Measurements from ENCODE around the gene PWP1.
"Not testable (repeated sequence)": the region's sequence is repeated elsewhere in the genome, so short reads cannot be mapped to it uniquely, and the experiment has no call there.

Gene PWP1

DNA sequence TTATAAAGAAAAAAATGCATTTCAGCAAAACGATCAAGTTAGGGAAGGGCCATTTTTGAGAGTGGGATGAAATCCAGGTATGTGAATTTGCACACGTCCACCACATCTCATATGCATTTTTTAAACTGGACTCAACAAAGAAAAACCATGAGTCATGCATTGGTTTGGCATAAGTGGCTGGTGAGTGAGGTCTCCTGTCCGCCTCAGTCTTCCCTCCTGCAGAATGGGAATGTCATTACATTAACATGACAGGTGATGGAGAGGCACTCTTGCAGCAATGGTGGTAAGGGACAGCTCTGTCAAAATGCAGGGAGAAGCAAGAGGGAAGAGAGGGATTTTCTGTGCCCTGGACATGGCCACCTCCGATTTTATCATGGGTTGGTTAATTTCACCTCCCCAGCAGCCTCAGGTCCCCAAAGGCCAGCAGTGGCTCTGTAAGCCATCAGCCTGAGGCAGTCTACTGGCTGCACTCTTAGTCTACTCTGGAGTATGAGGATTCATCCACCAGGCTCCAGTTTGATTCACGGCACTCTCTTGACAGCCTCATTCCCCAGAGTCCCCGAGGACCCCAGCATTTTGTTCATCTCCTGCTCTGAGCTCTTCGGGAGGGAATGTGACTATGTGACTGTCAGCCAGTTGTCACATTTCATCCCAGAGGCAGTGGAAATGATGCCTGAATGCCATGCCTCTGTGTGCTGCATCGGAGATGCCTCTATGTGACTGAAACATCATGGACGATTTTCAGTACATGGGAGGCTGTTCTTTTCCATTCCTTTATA, 17.1 kb upstream of the PWP1 start:
- no peak for DNase-seq (ENCODE audit: low read depth in 2 of 2)

DNA sequence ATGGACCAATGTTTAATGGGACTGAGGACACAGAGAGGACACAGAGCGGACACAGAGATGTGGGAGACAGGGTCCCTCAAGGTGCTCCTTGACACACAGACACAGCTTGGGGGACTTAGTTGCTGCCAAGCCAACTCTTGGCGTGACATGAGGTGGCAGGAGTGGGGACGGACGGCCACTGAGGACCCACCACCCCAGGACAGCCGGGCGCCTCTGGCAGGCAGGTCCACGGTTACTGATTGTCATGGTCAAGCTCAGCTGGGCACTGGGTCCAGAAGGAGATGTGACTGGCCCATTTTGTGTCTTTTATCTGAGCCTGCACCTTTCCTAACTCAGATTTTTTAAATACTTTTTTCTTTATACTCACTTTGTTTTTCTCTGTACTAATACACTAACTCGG, 15.7 kb upstream of the PWP1 start:
- no peak for DNase-seq (ENCODE audit: low read depth in 2 of 2)

DNA sequence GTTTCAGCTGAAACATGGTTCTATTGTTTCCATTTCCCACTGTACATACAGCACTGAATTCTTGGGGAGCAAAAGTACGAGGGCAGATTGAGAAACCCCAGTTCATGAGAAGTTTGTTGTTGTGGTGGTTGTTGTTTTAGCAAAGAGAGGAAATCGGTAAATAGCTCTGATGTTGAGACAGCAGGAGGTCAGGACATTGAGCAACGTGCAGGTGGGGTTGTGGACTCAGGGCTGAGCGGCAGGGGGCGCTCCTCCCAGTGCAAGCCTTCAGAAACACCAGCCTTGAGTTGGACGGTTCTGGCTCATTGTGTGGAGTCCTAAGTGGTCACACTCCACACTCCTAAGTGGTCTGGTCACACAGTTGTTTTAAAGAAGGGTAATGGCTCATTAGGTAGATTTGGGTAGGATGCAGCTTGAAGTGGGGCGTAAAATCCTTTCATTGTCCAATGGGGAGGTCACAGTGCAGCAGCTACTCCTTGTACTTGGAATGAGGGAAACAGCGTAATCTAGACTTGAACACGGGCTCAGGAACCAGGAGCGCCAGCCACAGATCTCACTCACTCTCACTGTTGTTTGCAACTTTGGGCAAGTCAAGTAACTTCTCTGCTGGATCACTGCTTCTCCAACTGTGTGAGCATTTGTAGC, 14.5 kb upstream of the PWP1 start:
- DNase-seq (ENCODE audit: low read depth in 2 of 2) = no peak

DNA sequence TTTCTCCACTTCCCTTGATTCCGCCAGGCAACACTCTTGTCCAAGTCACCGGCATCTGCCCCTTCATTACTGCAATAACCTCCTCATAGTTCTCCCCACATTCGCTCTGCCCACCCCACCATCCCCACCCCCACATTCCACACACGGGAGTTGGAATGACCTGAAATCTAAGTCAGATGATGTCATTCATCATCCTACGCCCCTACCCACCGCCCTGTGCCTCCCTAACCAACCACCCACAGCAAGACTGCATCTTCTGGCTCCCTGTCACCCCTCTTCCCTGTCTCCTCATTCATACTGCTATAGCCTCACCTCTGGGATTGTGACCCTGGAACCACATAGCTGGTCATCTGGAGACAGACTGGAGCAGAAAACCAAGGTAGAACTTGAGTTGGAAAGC, 7.9 kb upstream of the PWP1 start:
- no peak for DNase-seq (ENCODE audit: low read depth in 2 of 2)

DNA sequence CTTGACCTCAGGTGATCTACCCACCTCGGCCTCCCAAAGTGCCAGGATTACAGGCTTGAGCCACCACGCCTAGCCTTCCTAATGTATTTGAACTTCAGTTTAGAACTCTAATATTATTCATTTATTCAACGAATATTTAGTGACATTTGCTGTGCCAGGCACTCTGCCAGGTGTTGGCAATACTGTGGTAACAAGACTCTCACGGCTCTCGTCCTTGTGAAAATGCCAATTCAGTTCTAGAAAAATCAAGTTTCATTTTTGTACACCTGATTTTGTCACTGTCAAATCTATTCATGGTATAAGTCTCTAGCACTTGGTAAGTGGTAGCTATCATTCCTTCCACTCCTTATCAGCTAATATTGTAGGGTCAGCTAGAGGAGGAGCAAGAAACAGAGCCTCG, 6.3 kb upstream of the PWP1 start:
- no peak for DNase-seq (ENCODE audit: low read depth in 2 of 2)

DNA sequence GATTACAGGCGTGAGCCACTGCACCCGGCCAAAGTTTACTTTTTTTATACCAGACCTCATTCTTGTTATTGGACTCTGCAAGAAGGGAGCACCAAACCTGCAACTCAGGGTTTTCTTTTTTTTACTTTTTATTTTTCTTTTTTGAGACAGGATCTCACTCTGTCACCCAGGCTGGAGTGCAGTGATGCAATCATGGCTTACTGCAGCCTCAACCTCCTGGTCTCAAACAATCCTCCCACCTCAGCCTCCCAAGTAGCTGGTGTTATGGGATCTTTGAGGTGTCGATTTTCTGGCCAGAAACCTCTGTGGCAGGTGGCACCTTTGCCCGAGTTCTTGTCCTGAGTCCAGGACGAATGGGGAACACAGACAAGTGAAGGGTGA, 4.2 kb upstream of the PWP1 start:
- DNase-seq (ENCODE audit: low read depth in 2 of 2) = no peak

DNA sequence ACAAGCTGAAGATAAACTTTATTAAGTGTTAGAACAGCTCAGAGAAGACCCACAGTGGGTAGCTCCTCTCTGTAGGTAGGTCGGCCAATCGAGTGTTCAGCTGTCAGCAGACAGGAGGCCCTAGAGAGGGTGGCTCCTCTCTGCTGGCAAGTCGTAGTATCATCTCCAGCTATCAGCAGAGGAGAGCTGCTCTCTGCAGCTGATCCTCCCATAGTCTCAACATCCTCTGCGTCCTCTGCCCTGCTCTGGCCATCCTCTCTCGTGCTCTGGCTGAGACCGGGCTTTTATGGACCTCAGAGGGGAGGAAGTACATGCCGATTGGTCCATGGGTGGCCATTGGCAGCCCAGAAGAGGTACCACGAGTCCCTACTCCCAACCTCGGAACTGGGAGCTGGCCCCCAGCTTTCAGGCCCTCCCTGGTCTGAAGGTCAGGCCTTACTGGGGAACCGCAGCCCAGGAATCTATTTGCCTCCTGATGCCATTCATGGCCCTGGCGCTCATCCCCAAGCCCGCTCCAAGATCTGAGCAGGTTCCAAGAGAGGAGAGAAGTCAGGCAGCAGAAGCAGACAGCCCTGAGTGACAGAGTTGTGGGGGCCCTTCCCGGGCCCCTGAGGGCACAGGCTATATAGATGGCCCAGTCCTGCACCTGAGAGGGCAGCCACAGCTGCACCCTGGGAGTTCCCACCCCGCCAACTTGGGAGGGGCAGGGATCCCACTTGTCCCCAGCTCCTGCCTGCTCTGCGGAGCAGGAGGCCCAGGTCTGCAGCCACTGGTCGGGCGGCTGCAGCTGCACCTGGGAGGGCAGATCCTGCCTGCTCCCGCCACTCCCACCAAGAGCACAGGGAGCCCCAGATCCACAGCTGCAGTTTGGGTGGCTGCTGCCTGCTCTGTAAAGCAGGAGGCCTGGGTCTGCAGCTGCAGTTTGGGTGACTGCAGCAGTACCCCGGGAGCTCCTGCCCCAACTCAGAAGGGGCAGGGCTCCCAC, 3.5 kb upstream of the PWP1 start:
- DNase-seq (ENCODE audit: low read depth in 2 of 2) = no peak

DNA sequence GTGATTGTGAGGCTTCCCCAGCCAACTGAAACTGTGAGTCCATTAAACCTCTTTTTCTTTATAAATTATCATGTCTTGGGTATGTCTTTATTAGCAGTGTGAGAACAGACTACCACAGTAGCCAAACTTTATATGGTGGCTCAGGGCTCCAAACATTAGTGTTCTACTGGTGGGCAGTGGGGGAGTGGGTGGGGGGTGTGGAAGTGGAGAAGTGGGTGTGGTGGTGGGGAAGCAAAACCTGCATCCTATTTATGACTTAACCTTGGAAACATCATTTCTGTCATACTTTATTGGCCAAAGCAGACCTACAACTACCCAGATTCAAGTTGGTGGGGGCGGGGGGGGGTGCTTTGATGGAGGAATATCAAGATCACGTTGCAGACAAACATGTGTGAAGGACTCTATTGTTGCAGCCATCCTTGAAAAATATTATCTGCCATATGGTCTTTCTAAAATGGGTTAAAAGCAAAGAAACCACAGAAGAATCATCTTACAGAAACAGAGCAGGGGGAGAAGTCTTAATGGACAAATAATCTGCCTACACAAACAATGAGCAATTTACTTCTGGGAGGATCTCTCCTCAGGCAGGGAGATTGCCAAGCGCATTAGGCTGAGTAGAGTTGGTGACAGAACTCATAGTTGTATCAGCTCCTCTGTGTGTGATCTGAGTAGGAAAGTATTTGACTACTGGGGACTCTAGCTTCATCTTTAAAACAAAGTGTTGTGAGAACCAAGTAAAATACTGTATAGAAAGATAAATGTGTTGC, 1.4 kb upstream of the PWP1 start:
- no peak for DNase-seq (ENCODE audit: low read depth in 2 of 2)

DNA sequence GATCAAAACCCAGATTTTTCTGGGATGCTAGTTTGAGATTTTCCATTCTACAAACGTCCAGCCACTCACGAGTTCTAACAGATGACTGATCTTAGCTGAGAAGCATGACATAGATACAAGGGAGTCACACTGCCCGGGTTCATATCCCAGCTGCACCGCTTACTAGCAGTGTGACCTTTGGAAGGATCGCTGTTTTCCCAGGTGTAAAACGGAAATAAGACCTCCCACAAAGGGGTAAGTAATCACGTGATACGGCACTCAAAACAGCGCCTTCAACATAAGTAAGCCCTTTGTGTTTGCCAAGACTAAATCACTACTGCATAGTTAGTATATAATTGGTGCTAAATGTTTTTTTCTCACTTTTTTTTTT, 624 bp upstream of the PWP1 start:
- DNase-seq (ENCODE audit: low read depth in 2 of 2) = no peak

DNA sequence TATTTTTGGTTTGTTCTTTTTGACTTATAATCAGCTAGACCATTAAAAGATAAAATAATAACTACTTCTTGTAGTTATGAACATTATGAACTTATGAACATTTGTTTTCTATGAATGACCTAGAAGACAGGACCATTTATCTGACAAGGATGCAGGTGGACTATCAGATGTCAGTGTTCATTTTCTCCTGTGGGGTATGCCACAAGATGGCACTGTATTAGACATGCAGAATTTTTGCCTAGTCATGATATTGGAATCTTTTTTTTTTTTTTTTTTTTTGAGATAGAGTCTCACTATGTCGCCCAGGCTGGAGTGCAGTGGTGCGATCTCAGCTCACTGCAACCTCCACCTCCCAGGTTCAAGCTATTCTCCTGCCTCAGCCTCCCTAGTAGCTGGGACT, 10.2 kb downstream of the PWP1 start:
- not testable (repeated sequence) for DNase-seq (ENCODE audit: low read depth in 2 of 2)

DNA sequence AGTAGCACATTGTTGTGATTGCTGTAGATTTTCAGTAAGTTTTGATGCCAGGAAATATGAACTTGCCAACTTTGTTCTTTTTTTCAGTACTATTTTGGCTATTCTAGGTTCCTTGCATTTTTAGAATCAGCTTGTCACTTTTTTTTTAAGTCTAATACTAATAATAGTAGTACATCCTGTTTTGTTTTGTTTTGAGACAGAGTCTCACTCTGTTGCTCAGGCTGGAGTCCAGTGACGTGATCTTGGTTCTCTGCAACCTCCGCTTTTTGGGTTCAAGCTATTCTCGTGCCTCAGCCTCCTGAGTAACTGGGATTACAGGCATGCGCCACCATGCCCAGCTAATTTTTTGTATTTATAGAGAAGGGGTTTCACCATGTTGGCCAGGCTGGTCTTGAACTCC, 16.5 kb downstream of the PWP1 start:
- no peak for DNase-seq (ENCODE audit: low read depth in 2 of 2)

DNA sequence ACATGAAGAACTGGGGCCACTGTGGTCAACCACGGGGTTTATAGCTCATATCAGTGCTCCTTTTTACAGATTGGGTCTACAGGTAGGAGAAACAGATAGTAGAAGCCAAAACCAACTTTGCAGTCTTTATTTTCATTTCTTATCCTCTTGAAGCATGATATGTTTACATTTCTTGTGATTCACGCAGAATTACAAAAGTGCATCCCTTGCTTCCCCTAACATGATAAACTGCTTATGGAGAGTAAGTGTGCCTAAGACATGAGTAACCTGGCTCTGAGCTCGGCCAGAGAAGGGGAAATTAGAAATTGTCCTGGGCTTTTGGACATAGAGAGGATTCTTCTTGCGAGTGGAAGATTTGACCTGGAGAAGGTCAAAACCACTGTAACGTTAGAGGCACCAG, 18.4 kb downstream of the PWP1 start:
- no peak for DNase-seq (ENCODE audit: low read depth in 2 of 2)

DNA sequence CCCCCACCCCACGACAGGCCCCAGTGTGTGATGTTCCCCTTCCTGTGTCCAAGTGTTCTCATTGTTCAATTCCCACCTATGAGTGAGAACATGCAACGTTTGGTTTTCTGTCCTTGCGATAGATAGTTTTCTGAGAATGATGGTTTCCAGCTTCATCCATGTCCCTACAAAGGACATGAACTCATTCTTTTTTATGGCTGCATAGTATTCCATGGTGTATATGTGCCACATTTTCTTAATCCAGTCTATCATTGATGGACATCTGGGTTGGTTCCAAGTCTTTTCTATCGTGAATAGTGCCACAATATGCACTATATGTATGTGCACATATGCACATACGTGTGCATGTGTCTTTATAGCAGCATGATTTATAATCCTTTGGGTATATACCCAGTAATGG, 19.9 kb downstream of the PWP1 start:
- DNase-seq (ENCODE audit: low read depth in 2 of 2) = not testable (repeated sequence)

DNA sequence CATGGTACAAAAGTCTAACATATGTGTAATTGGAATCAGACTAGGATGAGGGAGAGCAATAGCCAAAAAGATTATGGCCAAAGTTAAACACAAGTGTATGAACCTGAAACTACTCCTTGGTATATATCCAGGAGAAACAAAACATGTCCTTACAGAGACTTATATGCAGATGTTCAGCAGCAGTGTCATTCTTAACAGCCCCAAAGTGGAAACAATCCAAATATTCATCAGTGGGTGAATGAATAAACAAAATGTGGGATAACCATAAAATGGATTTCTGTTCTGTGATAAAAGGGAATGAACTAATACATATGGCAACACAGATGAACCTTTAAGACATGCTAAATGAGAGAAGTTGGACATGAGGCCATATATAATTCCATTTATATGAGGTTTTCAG, 30.2 kb downstream of the PWP1 start:
- DNase-seq (ENCODE audit: low read depth in 2 of 2) = no peak

DNA sequence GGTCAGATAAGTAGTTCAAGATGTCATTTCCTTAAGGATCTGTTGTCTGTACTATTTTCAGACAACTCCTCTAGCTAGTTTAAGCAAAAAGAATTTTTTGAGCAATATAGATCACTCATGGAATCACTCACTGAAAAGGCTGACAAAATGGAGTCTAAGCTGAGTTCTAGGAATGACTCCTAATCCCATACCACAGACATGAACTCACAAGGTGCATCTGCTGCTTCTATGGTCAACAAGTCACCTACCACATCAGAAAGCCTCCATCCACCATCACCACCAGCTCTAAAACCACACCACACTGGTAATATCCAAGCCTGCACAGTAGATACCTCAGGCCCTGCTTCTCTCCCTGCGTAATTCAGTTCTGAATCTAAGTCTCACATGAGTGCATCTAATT, 33.0 kb downstream of the PWP1 start:
- DNase-seq (ENCODE audit: low read depth in 2 of 2) = no peak

DNA sequence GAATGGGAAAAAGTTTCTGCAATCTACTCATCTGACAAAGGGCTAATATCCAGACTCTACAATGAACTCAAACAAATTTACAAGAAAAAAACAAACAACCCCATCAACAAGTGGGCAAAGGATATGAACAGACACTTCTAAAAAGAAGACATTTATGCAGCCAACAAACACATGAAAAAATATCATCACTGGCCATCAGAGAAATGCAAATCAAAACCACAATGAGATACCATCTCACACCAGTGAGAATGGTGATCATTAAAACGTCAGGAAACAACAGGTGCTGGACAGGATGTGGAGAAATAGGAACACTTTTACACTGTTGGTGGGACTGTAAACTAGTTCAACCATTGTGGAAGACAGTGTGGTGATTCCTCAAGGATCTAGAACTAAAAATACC, 41.7 kb downstream of the PWP1 start:
- not testable (repeated sequence) for DNase-seq (ENCODE audit: low read depth in 2 of 2)

DNA sequence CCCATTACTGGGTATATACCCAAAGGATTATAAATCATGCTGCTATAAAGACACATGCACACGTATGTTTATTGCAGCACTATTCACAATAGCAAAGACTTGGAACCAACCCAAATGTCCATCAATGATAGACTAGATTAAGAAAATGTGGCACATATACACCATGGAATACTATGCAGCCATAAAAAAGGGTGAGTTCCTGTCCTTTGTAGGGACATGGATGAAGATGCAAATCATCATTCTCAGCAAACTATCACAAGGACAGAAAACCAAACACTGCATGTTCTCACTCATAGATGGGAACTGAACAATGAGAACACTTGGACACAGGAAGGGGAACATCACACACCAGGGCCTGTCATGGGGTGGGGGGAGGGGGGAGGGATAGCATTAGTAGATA, 42.1 kb downstream of the PWP1 start:
- DNase-seq (ENCODE audit: low read depth in 2 of 2) = not testable (repeated sequence)

DNA sequence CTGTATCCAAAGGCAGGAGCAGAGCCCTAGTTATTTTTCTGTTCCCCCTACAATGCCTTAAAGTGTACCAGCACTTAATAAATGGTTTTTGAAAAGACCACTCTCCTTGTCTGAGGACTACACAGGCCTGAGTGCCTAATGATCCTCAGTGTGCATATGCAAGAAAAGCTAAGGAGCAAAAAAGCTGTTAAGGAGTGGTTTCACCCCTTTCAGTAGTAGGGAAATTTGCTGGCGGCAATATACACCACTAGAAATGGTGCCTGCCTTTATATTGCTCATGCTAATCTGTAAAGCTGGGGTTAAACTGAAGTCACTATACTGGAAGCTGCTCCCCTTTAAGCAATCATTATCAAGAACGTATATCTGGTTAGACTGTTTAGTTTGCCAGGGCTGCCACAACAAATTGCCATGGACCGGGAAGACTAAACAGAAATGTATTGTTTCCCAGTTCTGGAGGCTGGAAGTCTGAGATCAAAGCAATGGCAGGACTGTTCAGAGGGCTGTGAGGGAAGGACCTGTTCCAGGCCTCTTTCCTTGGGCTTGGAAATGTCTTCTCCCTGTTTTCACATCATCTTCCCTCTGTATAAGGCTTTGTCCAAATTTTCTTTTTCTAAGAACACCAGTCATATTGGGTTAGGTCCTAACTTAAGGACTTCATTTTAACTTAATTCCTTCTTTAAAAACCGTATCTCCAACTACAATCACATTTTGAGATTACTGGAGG, 45.2 kb downstream of the PWP1 start:
- no peak for DNase-seq (ENCODE audit: low read depth in 2 of 2)

DNA sequence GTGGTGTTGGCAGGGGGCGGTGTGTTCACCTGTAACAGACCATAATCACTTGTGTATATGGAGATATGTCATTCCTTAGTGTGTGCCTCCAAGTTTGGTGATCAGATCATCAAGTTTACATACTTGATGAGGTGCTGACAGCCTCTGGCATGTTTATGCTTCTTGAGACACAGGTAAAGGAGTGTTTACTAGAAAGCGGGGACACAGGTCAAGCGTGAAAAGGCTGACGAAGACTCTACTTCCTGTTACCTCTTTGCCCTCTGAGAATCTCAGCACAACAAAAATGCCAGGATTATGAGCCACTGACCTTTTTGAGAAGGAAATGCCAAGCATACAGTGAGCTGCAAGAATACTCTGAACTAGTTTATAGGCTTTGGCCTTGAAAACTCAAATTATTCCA, 45.8 kb downstream of the PWP1 start:
- DNase-seq (ENCODE audit: low read depth in 2 of 2) = no peak

DNA sequence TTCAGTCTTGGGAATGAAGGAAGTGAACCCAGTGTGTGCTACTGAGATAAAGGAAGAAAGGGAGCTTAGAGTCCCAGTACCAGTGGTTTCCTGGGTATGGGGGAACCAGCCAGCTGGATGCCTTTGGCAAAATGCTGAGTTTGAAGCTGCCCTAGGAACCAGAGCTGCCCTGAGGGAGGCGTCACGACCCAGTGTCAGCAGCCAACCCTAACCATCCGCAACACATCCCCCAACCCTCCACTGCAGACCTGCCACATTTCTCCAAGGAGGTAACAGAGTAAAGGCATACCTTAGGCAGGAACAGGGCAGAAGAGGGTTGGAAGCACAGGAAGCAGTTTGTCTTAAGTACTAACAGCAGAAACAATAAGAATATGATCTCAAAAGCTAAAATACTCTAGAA, 46.8 kb downstream of the PWP1 start:
- no peak for DNase-seq (ENCODE audit: low read depth in 2 of 2)

DNA sequence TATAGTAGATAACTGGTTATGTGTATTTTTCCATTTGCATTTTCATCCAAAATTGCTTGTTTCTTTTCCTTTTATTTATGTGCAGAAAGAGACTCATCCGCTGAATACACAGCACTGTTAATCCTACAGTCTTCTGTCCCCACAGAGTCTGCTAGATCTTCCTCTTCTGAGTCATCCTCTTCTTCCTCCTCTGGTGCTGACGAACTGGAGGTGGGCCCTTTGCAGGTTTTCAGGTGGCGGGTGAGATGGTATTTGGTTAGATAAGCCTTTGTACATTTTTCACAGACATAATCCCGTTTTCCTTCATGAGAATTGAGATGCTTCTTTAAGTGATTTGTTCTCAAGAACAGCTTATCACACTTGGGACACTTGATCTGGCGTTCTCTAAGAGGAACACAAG, 48.5 kb downstream of the PWP1 start:
- no peak for DNase-seq (ENCODE audit: low read depth in 2 of 2)
